ENCODE measurements around the gene TRAM2.

- TF ChIP-seq POLR2AphosphoS5 (IDR thresholded peaks at IDR 0.05; ENCODE audit: low read depth, low read length) (no peak), POLR2A (IDR thresholded peaks at IDR 0.05; ENCODE audit: low read depth, low read length) (no peak), TAF1 (IDR thresholded peaks at IDR 0.05; ENCODE audit: borderline replicate concordance, low read depth, low read length) (no peak)
These were observed 35.0 kb upstream of the TRAM2 start for GRCh38 chr6:52611833-52612232.
